GM12878 (cell line): ENCODE measurements around the gene UST. TPM values are rescaled to one million over a fixed set of nuclear protein-coding genes. Genes with fewer than 3 reads are reported as not detected.

Experiments used
- ATF3 ChIP-seq: IDR thresholded peaks from 2 replicates; pipeline ENCODE4 v1.6.1; 2011; ENCODE audit warnings: low read depth, mild to moderate bottlenecking, low read length, moderate library complexity, borderline replicate concordance; ENCODE audit errors: extremely low read depth
- BCL11A ChIP-seq: IDR thresholded peaks from 2 replicates; pipeline ENCODE4 v1.6.1; 2011; ENCODE audit warnings: low read depth, low read length
- CEBPB ChIP-seq, 2 experiments: fragments of 150-350 bp in 1 of 2; IDR thresholded peaks; 2 replicates each; pipeline ENCODE4 v1.6.1; 2012 to 2014; ENCODE audit warnings: low read depth in 2 of 2, low read length in 2 of 2, borderline replicate concordance in 1 of 2, inconsistent platforms in 1 of 2
- CUX1 ChIP-seq: IDR thresholded peaks from 2 replicates; pipeline ENCODE4 v1.6.1; 2012; ENCODE audit warnings: improper control_type of control experiment, low read depth, low read length; ENCODE audit not compliant: insufficient replicate concordance
- DPF2 ChIP-seq: fragments of 450-650 bp; IDR thresholded peaks from 2 replicates; pipeline ENCODE4 v1.6.1; 2017; ENCODE audit warnings: mild to moderate bottlenecking
- EP300 ChIP-seq, 2 experiments: fragments of 150-350 bp in 1 of 2; IDR thresholded peaks; 2 replicates each; pipeline ENCODE4 v1.6.1; 2011 to 2012; ENCODE audit warnings: low read depth in 2 of 2, low read length in 2 of 2, borderline replicate concordance in 1 of 2, improper control_type of control experiment in 1 of 2, inconsistent platforms in 1 of 2; ENCODE audit not compliant: control insufficient read depth in 1 of 2
- ETV6 ChIP-seq, 2 experiments: fragments of 450-650 bp in 1 of 2; IDR thresholded peaks in 1 of 2; conservative IDR thresholded peaks in 1 of 2; 2 replicates each; pipeline ENCODE4 v1.6.1; 2014; ENCODE audit warnings: antibody characterized with exemption in 1 of 2, borderline replicate concordance in 1 of 2, low read depth in 1 of 2, mild to moderate bottlenecking in 1 of 2, moderate library complexity in 1 of 2
- HCFC1 ChIP-seq: fragments of 150-350 bp; IDR thresholded peaks from 2 replicates; pipeline ENCODE4 v1.6.1; 2014; ENCODE audit warnings: low read length
- IRF4 ChIP-seq: IDR thresholded peaks from 2 replicates; pipeline ENCODE4 v1.6.1; 2011; ENCODE audit warnings: low read depth, low read length
- JUNB ChIP-seq: IDR thresholded peaks from 2 replicates; pipeline ENCODE4 v1.6.1; 2016; ENCODE audit warnings: antibody characterized with exemption, mild to moderate bottlenecking
- KDM1A ChIP-seq: fragments of 200-600 bp; sonication (generic); IDR thresholded peaks from 2 replicates; pipeline ENCODE4 v1.6.1; 2016; ENCODE audit warnings: borderline replicate concordance
- MEF2A ChIP-seq: IDR thresholded peaks from 2 replicates; pipeline ENCODE4 v1.6.1; 2011; ENCODE audit warnings: low read depth, mild to moderate bottlenecking, low read length, moderate library complexity; ENCODE audit not compliant: insufficient read depth
- MTA3 ChIP-seq: IDR thresholded peaks from 2 replicates; pipeline ENCODE4 v1.6.1; 2012; ENCODE audit warnings: low read length, inconsistent platforms, borderline replicate concordance
- MYC ChIP-seq: IDR thresholded peaks from 2 replicates; pipeline ENCODE4 v1.6.1; 2011; ENCODE audit warnings: mild to moderate bottlenecking, low read length, moderate library complexity, inconsistent platforms; ENCODE audit not compliant: insufficient read depth, insufficient replicate concordance, insufficient read length, severe bottlenecking
- RFX5 ChIP-seq: IDR thresholded peaks from 2 replicates; pipeline ENCODE4 v1.6.1; 2011; ENCODE audit warnings: low read depth, low read length, improper control_type of control experiment
- RUNX3 ChIP-seq: IDR thresholded peaks from 2 replicates; pipeline ENCODE4 v1.6.1; 2012; ENCODE audit warnings: low read length, inconsistent platforms
- SMC3 ChIP-seq: IDR thresholded peaks from 2 replicates; pipeline ENCODE4 v1.6.1; 2011; ENCODE audit warnings: low read length, improper control_type of control experiment, borderline replicate concordance
- SPI1 ChIP-seq: IDR thresholded peaks from 2 replicates; pipeline ENCODE4 v1.6.1; 2011; ENCODE audit warnings: low read depth, mild to moderate bottlenecking, low read length, moderate library complexity, borderline replicate concordance; ENCODE audit not compliant: insufficient read depth
- STAT1 ChIP-seq: fragments of 450-650 bp; conservative IDR thresholded peaks from 2 replicates; pipeline ENCODE4 v1.6.1; 2014; ENCODE audit warnings: antibody characterized with exemption, mild to moderate bottlenecking
- SUPT20H ChIP-seq: IDR thresholded peaks from 2 replicates; pipeline ENCODE4 v1.6.1; 2011; ENCODE audit warnings: low read depth, mild to moderate bottlenecking, low read length, moderate library complexity, borderline replicate concordance; ENCODE audit not compliant: control insufficient read depth
- ZNF384 ChIP-seq: IDR thresholded peaks from 2 replicates; pipeline ENCODE4 v1.6.1; 2012; ENCODE audit warnings: low read depth, mild to moderate bottlenecking, low read length, improper control_type of control experiment, borderline replicate concordance
- polyA plus RNA-seq, 11 experiments: library from polyadenylated mRNA; depleted of rRNA in 4 of 11; unstranded in 6 of 11; stranded (reverse) in 5 of 11; fragments of >200 nt; fragmentation: Nextera tagmentation in 4 of 11; fragmentation: Illumina TruSeq in 1 of 11; extraction: Ambion mirVana in 4 of 11; extraction: Trizol in 1 of 11; gene quantifications; 1 replicate in 1 of 11; 2 replicates in 10 of 11; pipeline versions ENCODE4 v1.2.1 to v1.2.3, GENCODE V29; 2011 to 2016; ENCODE audit warnings: inconsistent platforms in 2 of 11, missing spikeins in 2 of 11, low read depth in 1 of 11
- total RNA-seq, 4 experiments: library from RNA; depleted of rRNA in 3 of 4; stranded (reverse); fragments of >200 nt in 3 of 4; fragmentation: Illumina TruSeq in 1 of 4; extraction: Trizol in 1 of 4; gene quantifications; 2 replicates each; pipeline versions ENCODE4 v1.2.1 to v1.2.3, GENCODE V29; 2013 to 2021
- TF ChIP-seq, protein P1 (sequence below): IDR thresholded peaks from 2 replicates; pipeline ENCODE4 v1.6.1; 2012; ENCODE audit warnings: low read depth, low read length, improper control_type of control experiment
- TF ChIP-seq, protein P2 (sequence below): IDR thresholded peaks from 2 replicates; pipeline ENCODE4 v1.6.1; 2011; ENCODE audit warnings: borderline replicate concordance, low read depth, mild to moderate bottlenecking, moderate library complexity, low read length; ENCODE audit not compliant: insufficient read depth, poor library complexity, severe bottlenecking

The UST gene
- total and polyA plus RNA-seq, 10 of the 15 experiments (the other 5 are each of a cell fraction or from before 2014, with no cell fraction given) = 0.74 to 43.3 (median 2.2) TPM

GRCh38 chr6:148780918-148781436 lies 34.1 kb downstream of the UST start (continued):
- TF ChIP-seq CUX1 = no peak
- no peak for TF ChIP-seq KDM1A
- no peak for TF ChIP-seq BCL11A
- no peak for TF ChIP-seq STAT1
- no peak for TF ChIP-seq ATF3
- peak in 1 of 2 experiments; percentile 64; a peak in 1 of 4 replicates for TF ChIP-seq ETV6 (conservative IDR thresholded peaks at IDR 0.05 in 1 of 2, IDR thresholded peaks at IDR 0.05 in 1 of 2; ENCODE audit: borderline replicate concordance in 1 of 2, low read depth in 1 of 2)
- TF ChIP-seq RUNX3 = peak; percentile 60; the same call in 1 of the 2 replicates
- peak; percentile 85 for TF ChIP-seq IRF4
- TF ChIP-seq MYC = no peak
- TF ChIP-seq, protein P1, sequence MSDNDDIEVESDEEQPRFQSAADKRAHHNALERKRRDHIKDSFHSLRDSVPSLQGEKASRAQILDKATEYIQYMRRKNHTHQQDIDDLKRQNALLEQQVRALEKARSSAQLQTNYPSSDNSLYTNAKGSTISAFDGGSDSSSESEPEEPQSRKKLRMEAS = no peak
- TF ChIP-seq SMC3 = 0 out of 2 replicates have a peak, but pooled peaks have one; percentile 2
- no peak for TF ChIP-seq HCFC1
- peak; percentile 90 for TF ChIP-seq JUNB
- TF ChIP-seq RFX5 = no peak
- TF ChIP-seq, protein P2, sequence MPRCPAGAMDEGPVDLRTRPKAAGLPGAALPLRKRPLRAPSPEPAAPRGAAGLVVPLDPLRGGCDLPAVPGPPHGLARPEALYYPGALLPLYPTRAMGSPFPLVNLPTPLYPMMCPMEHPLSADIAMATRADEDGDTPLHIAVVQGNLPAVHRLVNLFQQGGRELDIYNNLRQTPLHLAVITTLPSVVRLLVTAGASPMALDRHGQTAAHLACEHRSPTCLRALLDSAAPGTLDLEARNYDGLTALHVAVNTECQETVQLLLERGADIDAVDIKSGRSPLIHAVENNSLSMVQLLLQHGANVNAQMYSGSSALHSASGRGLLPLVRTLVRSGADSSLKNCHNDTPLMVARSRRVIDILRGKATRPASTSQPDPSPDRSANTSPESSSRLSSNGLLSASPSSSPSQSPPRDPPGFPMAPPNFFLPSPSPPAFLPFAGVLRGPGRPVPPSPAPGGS = no peak
- TF ChIP-seq SPI1 = peak; percentile 32; the same call in 1 of the 2 replicates
- 0 out of 4 replicates have a peak, but pooled peaks of 1 of the 2 experiments have one; percentile 9 for TF ChIP-seq EP300 (IDR thresholded peaks at IDR 0.05; ENCODE audit: borderline replicate concordance in 1 of 2, control insufficient read depth in 1 of 2, low read depth in 2 of 2, low read length in 2 of 2)
- 0 out of 2 replicates have a peak, but pooled peaks have one; percentile 18 for TF ChIP-seq DPF2
- no peak for TF ChIP-seq ZNF384
- TF ChIP-seq SUPT20H = no peak
- TF ChIP-seq MTA3 = no peak
- peak; percentile 85 for TF ChIP-seq MEF2A
- 0 out of 4 replicates have a peak, but pooled peaks of 1 of the 2 experiments have one; percentile 29 for TF ChIP-seq CEBPB (IDR thresholded peaks at IDR 0.05; ENCODE audit: borderline replicate concordance in 1 of 2, low read depth in 2 of 2, low read length in 2 of 2)
